ENCODE data around the gene TMTC2. TPM values are rescaled to one million over a fixed set of nuclear protein-coding genes. Genes with fewer than 3 reads are reported as not detected.

The TMTC2 gene
- polyA plus RNA-seq, 4 donors: 1.1 to 5.6 (median 2.7) TPM

GRCh38 chr12:83140135-83140534 is 453.4 kb downstream of the TMTC2 start:
- DNase-seq (no peak), FAIRE-seq (no peak)
- no peaks in the 10 kb centered on the region for H3K4me1 ChIP-seq (ENCODE audit: control insufficient read depth in 3 of 3, insufficient read depth in 2 of 3, low read depth in 1 of 3, low read length in 2 of 3)
- 92 to 95% (median 94%) methylated on average over 17 to 18 of the region's 18 CpGs for WGBS, 3 donors
- no peak overlapping the region for H3K4me3 ChIP-seq (ENCODE audit: low read depth in 1 of 3, low read length in 3 of 3)
- H3K9me3 ChIP-seq (ENCODE audit: control insufficient read depth in 2 of 2, insufficient read depth in 1 of 2, low read depth in 1 of 2, low read length in 1 of 2): peaks cover 0 to 11% of the 10 kb centered on the region in 2 donors
- H3K27me3 ChIP-seq (ENCODE audit: control insufficient read depth in 3 of 3, insufficient read depth in 3 of 3, low read length in 3 of 3): no peaks in the 10 kb centered on the region
- H3K27ac ChIP-seq (ENCODE audit: low read depth in 1 of 3, low read length in 2 of 3): no peak overlapping the region
- no peaks in the 10 kb centered on the region for H3K36me3 ChIP-seq (ENCODE audit: control insufficient read depth in 3 of 3, insufficient read depth in 2 of 3, low read depth in 1 of 3, low read length in 3 of 3)

- Histone ChIP-seq H3K4me3 (ENCODE audit: low read depth in 1 of 3, low read length in 3 of 3) (no peak overlapping the region), H3K9me3 (ENCODE audit: control insufficient read depth in 2 of 2, insufficient read depth in 1 of 2, low read depth in 1 of 2, low read length in 1 of 2) (peaks cover 0 to 11% of the 10 kb centered on the region in 2 donors), H3K4me1 (ENCODE audit: control insufficient read depth in 3 of 3, insufficient read depth in 2 of 3, low read depth in 1 of 3, low read length in 2 of 3) (no peaks in the 10 kb centered on the region), H3K27me3 (ENCODE audit: control insufficient read depth in 3 of 3, insufficient read depth in 3 of 3, low read length in 3 of 3) (no peaks in the 10 kb centered on the region), H3K27ac (ENCODE audit: low read depth in 1 of 3, low read length in 2 of 3) (no peak overlapping the region), H3K36me3 (ENCODE audit: control insufficient read depth in 3 of 3, insufficient read depth in 2 of 3, low read depth in 1 of 3, low read length in 3 of 3) (no peaks in the 10 kb centered on the region)
- 80 to 83% (median 80%) methylated on average over 5 of the region's 5 CpGs for WGBS, 3 donors
- no peak for FAIRE-seq
- no peak for DNase-seq
Measured at GRCh38 chr12:83141460-83141994, 454.8 kb downstream of the TMTC2 start.

DNA sequence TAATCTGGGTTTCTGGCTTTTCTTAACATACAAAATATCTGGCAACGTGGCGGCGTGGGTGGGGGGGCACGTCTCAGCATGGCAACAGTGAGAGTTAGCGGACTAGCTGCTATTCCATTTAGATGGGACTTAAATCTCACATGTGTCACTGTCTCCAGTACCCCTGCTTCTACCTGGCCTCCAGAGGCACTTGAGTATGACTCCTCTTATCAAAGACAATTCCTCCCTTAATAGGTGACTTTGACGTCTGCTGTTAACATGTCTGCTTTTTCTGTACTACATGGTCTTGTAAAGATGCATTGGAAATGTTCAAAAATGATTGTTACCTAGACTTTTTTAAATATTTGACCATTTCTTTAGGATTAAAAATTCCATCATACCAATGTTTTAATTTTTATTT is 456.2 kb downstream of the TMTC2 start:
- Histone ChIP-seq H3K36me3 (ENCODE audit: control insufficient read depth in 3 of 3, insufficient read depth in 2 of 3, low read depth in 1 of 3, low read length in 3 of 3) (no peaks in the 10 kb centered on the region), H3K4me3 (ENCODE audit: low read depth in 1 of 3, low read length in 3 of 3) (no peak overlapping the region), H3K9me3 (ENCODE audit: control insufficient read depth in 2 of 2, insufficient read depth in 1 of 2, low read depth in 1 of 2, low read length in 1 of 2) (peaks cover 0 to 11% of the 10 kb centered on the region in 2 donors), H3K4me1 (ENCODE audit: control insufficient read depth in 3 of 3, insufficient read depth in 2 of 3, low read depth in 1 of 3, low read length in 2 of 3) (no peaks in the 10 kb centered on the region), H3K27ac (ENCODE audit: low read depth in 1 of 3, low read length in 2 of 3) (no peak overlapping the region), H3K27me3 (ENCODE audit: control insufficient read depth in 3 of 3, insufficient read depth in 3 of 3, low read length in 3 of 3) (no peaks in the 10 kb centered on the region)
- WGBS, 3 donors: 68 to 86% (median 84%) methylated on average over 6 of the region's 6 CpGs
- FAIRE-seq (no peak), DNase-seq (no peak)

GRCh38 chr12:83143950-83144349 is 457.2 kb downstream of the TMTC2 start:
- WGBS, 3 donors: 52 to 60% (median 60%) methylated on average over 1 of the region's 1 CpG
- no peak for DNase-seq
- no peak overlapping the region for H3K4me3 ChIP-seq (ENCODE audit: low read depth in 1 of 3, low read length in 3 of 3)
- H3K27me3 ChIP-seq (ENCODE audit: control insufficient read depth in 3 of 3, insufficient read depth in 3 of 3, low read length in 3 of 3): no peaks in the 10 kb centered on the region
- H3K4me1 ChIP-seq (ENCODE audit: control insufficient read depth in 3 of 3, insufficient read depth in 2 of 3, low read depth in 1 of 3, low read length in 2 of 3): no peaks in the 10 kb centered on the region
- H3K9me3 ChIP-seq (ENCODE audit: control insufficient read depth in 2 of 2, insufficient read depth in 1 of 2, low read depth in 1 of 2, low read length in 1 of 2): peaks cover 0 to 11% of the 10 kb centered on the region in 2 donors
- H3K36me3 ChIP-seq (ENCODE audit: control insufficient read depth in 3 of 3, insufficient read depth in 2 of 3, low read depth in 1 of 3, low read length in 3 of 3): no peaks in the 10 kb centered on the region
- H3K27ac ChIP-seq (ENCODE audit: low read depth in 1 of 3, low read length in 2 of 3): no peak overlapping the region
- FAIRE-seq: no peak

DNA sequence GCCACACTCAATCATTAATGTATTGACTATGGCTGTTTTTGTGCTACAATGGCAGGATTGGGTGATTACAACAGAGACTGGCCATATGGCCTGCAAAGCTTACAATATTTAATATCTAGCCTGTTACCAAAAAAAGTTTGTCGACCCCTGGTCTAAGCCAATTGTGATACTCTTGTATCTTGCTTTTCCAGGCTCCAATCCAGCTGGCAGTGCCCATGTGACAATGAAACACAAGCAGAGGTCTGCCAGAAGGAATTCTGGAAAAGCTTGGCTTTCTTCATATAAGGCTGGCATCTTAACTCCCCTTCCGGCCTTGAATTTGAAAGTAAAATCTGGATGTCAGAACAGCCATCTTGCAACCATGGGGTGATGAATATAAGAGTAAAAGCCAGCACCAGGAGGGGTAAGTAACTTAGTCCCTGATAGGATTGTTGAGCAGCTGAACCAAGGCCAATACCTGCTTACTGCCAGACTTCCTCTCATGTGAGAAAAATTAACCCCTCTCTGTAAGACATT is 458.7 kb downstream of the TMTC2 start:
- no peak overlapping the region for H3K4me3 ChIP-seq (ENCODE audit: low read depth in 1 of 3, low read length in 3 of 3)
- H3K27ac ChIP-seq (ENCODE audit: low read depth in 1 of 3, low read length in 2 of 3): no peak overlapping the region
- H3K4me1 ChIP-seq (ENCODE audit: control insufficient read depth in 3 of 3, insufficient read depth in 2 of 3, low read depth in 1 of 3, low read length in 2 of 3): no peaks in the 10 kb centered on the region
- FAIRE-seq (no peak), DNase-seq (no peak)
- H3K36me3 ChIP-seq (ENCODE audit: control insufficient read depth in 3 of 3, insufficient read depth in 2 of 3, low read depth in 1 of 3, low read length in 3 of 3): no peaks in the 10 kb centered on the region
- H3K27me3 ChIP-seq (ENCODE audit: control insufficient read depth in 3 of 3, insufficient read depth in 3 of 3, low read length in 3 of 3): no peaks in the 10 kb centered on the region
- 86 to 93% (median 87%) methylated on average over 2 of the region's 2 CpGs for WGBS, 3 donors
- H3K9me3 ChIP-seq (ENCODE audit: control insufficient read depth in 2 of 2, insufficient read depth in 1 of 2, low read depth in 1 of 2, low read length in 1 of 2): peaks cover 0 to 4% of the 10 kb centered on the region in 2 donors

GRCh38 chr12:83147341-83147740 is 460.6 kb downstream of the TMTC2 start:
- DNase-seq: no peak
- no peak for FAIRE-seq
- Histone ChIP-seq H3K4me3 (ENCODE audit: low read depth in 1 of 3, low read length in 3 of 3) (no peak overlapping the region), H3K27ac (ENCODE audit: low read depth in 1 of 3, low read length in 2 of 3) (no peak overlapping the region), H3K4me1 (ENCODE audit: control insufficient read depth in 3 of 3, insufficient read depth in 2 of 3, low read depth in 1 of 3, low read length in 2 of 3) (no peaks in the 10 kb centered on the region), H3K36me3 (ENCODE audit: control insufficient read depth in 3 of 3, insufficient read depth in 2 of 3, low read depth in 1 of 3, low read length in 3 of 3) (no peaks in the 10 kb centered on the region), H3K9me3 (ENCODE audit: control insufficient read depth in 2 of 2, insufficient read depth in 1 of 2, low read depth in 1 of 2, low read length in 1 of 2) (no peaks in the 10 kb centered on the region), H3K27me3 (ENCODE audit: control insufficient read depth in 3 of 3, insufficient read depth in 3 of 3, low read length in 3 of 3) (no peaks in the 10 kb centered on the region)
- 83 to 84% (median 84%) methylated on average over 2 of the region's 2 CpGs for WGBS, 3 donors

GRCh38 chr12:83149987-83150386 is 463.3 kb downstream of the TMTC2 start:
- 89 to 92% (median 90%) methylated on average over 3 of the region's 3 CpGs for WGBS, 3 donors
- Histone ChIP-seq H3K9me3 (ENCODE audit: control insufficient read depth in 2 of 2, insufficient read depth in 1 of 2, low read depth in 1 of 2, low read length in 1 of 2) (no peaks in the 10 kb centered on the region), H3K27me3 (ENCODE audit: control insufficient read depth in 3 of 3, insufficient read depth in 3 of 3, low read length in 3 of 3) (no peaks in the 10 kb centered on the region), H3K27ac (ENCODE audit: low read depth in 1 of 3, low read length in 2 of 3) (no peak overlapping the region), H3K4me1 (ENCODE audit: control insufficient read depth in 3 of 3, insufficient read depth in 2 of 3, low read depth in 1 of 3, low read length in 2 of 3) (no peaks in the 10 kb centered on the region), H3K36me3 (ENCODE audit: control insufficient read depth in 3 of 3, insufficient read depth in 2 of 3, low read depth in 1 of 3, low read length in 3 of 3) (no peaks in the 10 kb centered on the region), H3K4me3 (ENCODE audit: low read depth in 1 of 3, low read length in 3 of 3) (no peak overlapping the region)
- FAIRE-seq (no peak), DNase-seq (no peak)

- FAIRE-seq: no peak
Measured at GRCh38 chr12:83150465-83151189, 463.9 kb downstream of the TMTC2 start.

More at GRCh38 chr12:83150465-83151189, 463.9 kb downstream of the TMTC2 start:
- Histone ChIP-seq H3K9me3 (ENCODE audit: control insufficient read depth in 2 of 2, insufficient read depth in 1 of 2, low read depth in 1 of 2, low read length in 1 of 2) (no peaks in the 10 kb centered on the region), H3K4me3 (ENCODE audit: low read depth in 1 of 3, low read length in 3 of 3) (no peak overlapping the region), H3K27me3 (ENCODE audit: control insufficient read depth in 3 of 3, insufficient read depth in 3 of 3, low read length in 3 of 3) (no peaks in the 10 kb centered on the region), H3K27ac (ENCODE audit: low read depth in 1 of 3, low read length in 2 of 3) (no peak overlapping the region), H3K36me3 (ENCODE audit: control insufficient read depth in 3 of 3, insufficient read depth in 2 of 3, low read depth in 1 of 3, low read length in 3 of 3) (no peaks in the 10 kb centered on the region), H3K4me1 (ENCODE audit: control insufficient read depth in 3 of 3, insufficient read depth in 2 of 3, low read depth in 1 of 3, low read length in 2 of 3) (no peaks in the 10 kb centered on the region)
- WGBS, 3 donors: 78 to 85% (median 78%) methylated on average over 3 of the region's 3 CpGs
- DNase-seq: no peak

All from small intestine (tissue), 7 donors.